Vagina (tissue), 2 donors: ENCODE measurements around the gene SECTM1. TPM values are rescaled to one million over a fixed set of nuclear protein-coding genes. Genes with fewer than 3 reads are reported as not detected.

ENCODE experiments used
- DNase-seq, 2 donors: peaks; one replicate each; pipeline ENCODE4 v3.0.0-alpha.2; 2017; ENCODE audit errors: extremely low spot score in 2 of 2
- H3K27ac ChIP-seq: fragments of 200-600 bp; sonication (generic); one replicate; pipeline ENCODE4 v1.5.1; 2019
- H3K27me3 ChIP-seq: fragments of 200-600 bp; sonication (generic); one replicate; pipeline ENCODE4 v1.5.1; 2019
- H3K36me3 ChIP-seq, 2 donors: fragments of 200-600 bp; sonication (generic); one replicate each; pipeline ENCODE4 v1.5.1; 2017 to 2019
- H3K4me1 ChIP-seq: fragments of 200-600 bp; sonication (generic); one replicate; pipeline ENCODE4 v1.5.1; 2019
- H3K4me3 ChIP-seq, 2 donors: fragments of 200-600 bp; sonication (generic); 1 replicate in 1 of 2; 2 replicates in 1 of 2; pipeline ENCODE4 v1.5.1; 2016 to 2019
- H3K9me3 ChIP-seq: fragments of 200-600 bp; sonication (generic); one replicate; pipeline ENCODE4 v1.5.1; 2019
- POLR2A ChIP-seq, 2 donors: fragments of 450-650 bp; IDR thresholded peaks; one replicate each; pipeline ENCODE4 v1.6.1; 2017; ENCODE audit warnings: antibody characterized with exemption in 2 of 2, mild to moderate bottlenecking in 2 of 2, moderate library complexity in 2 of 2
- POLR2AphosphoS5 ChIP-seq, 2 donors: sonication (generic); formaldehyde crosslinking; IDR thresholded peaks; one replicate each; pipeline ENCODE4 v1.9.0; 2017; ENCODE audit warnings: antibody characterized with exemption in 2 of 2, mild to moderate bottlenecking in 2 of 2, low read depth in 1 of 2; ENCODE audit not compliant: insufficient read depth in 1 of 2
- intact Hi-C: fragments of 100-400 bp; cut with DNase I; formaldehyde crosslinking; loops from one replicate; pipeline ENCODE4 v1.15.1; 2023
- total RNA-seq: library from RNA; depleted of rRNA; stranded (reverse); fragments of >200 nt; gene quantifications from one replicate; pipeline ENCODE4 v1.2.3, GENCODE V29; 2016
- TF ChIP-seq, protein P1 (sequence below), 3 experiments: fragments of 450-650 bp in 2 of 3; fragments of 200-600 bp in 1 of 3; sonication (generic) in 1 of 3; IDR thresholded peaks; one replicate each; pipeline ENCODE4 v1.5.1; 2017 to 2019; ENCODE audit warnings: antibody characterized with exemption in 3 of 3, mild to moderate bottlenecking in 2 of 3, moderate library complexity in 2 of 3

SECTM1 gene
- total RNA-seq, 1 donor from 2014 or later = 37.1 TPM

DNA sequence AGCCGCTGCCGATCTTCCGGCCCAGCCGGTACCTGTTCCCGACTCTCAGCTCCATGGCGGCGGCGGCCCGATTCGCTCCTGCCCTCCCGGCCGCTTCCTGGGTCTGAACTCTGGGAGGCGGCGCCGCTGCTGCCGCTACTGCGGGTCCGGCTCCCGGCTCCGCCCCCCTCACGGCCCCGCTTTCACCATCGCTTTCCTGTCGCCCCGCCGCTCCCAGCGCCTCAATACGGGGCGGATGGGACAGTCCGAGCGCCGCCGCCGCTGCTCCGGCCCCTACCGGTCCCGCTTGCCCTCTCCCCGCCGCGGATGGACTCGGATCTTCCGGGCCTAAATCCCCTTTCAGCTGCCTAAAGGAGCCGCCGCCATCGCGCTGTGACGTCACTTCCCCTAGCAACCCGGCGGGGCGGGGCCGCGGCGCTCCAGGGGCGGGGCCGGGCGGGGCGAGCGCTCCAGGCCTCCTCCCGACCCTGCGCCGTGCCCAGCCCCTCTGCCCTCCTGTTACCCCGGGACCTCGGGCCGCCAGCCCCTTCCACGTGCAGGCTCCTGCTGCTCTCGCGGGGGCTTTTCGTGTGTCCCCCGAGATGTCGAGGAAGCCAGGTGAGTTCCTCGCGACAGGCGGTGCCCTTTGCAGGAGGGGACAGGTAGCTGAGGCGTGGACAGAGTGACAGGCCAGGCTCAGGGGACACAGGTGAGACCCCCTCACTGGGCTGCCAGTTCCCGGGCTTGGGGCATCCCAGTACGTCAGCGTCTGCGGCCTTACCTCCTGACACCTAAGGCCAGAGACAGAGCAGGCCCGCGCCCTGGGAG is 60.0 kb downstream of the SECTM1 start, which contains the start of gene CSNK1D:
CSNK1D (minus strand) TSS at position 374 of the 807 bp plus-strand sequence; CDS start at position 55, 319 bp downstream.
- intact Hi-C loops = no loop called here
- peaks cover 59% of the 10 kb centered on the region for H3K4me1 ChIP-seq
- TF ChIP-seq, protein P1, sequence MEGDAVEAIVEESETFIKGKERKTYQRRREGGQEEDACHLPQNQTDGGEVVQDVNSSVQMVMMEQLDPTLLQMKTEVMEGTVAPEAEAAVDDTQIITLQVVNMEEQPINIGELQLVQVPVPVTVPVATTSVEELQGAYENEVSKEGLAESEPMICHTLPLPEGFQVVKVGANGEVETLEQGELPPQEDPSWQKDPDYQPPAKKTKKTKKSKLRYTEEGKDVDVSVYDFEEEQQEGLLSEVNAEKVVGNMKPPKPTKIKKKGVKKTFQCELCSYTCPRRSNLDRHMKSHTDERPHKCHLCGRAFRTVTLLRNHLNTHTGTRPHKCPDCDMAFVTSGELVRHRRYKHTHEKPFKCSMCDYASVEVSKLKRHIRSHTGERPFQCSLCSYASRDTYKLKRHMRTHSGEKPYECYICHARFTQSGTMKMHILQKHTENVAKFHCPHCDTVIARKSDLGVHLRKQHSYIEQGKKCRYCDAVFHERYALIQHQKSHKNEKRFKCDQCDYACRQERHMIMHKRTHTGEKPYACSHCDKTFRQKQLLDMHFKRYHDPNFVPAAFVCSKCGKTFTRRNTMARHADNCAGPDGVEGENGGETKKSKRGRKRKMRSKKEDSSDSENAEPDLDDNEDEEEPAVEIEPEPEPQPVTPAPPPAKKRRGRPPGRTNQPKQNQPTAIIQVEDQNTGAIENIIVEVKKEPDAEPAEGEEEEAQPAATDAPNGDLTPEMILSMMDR (IDR thresholded peaks at IDR 0.05) = peak in 1 of 3 experiments; percentile 14
- TF ChIP-seq POLR2A (IDR thresholded peaks at IDR 0.05) (peak in 1 of 2 donors; percentile 79), POLR2AphosphoS5 (IDR thresholded peaks at IDR 0.05; ENCODE audit: insufficient read depth in 1 of 2, low read depth in 1 of 2) (peak in 1 of 2 donors; percentile 95)

DNA sequence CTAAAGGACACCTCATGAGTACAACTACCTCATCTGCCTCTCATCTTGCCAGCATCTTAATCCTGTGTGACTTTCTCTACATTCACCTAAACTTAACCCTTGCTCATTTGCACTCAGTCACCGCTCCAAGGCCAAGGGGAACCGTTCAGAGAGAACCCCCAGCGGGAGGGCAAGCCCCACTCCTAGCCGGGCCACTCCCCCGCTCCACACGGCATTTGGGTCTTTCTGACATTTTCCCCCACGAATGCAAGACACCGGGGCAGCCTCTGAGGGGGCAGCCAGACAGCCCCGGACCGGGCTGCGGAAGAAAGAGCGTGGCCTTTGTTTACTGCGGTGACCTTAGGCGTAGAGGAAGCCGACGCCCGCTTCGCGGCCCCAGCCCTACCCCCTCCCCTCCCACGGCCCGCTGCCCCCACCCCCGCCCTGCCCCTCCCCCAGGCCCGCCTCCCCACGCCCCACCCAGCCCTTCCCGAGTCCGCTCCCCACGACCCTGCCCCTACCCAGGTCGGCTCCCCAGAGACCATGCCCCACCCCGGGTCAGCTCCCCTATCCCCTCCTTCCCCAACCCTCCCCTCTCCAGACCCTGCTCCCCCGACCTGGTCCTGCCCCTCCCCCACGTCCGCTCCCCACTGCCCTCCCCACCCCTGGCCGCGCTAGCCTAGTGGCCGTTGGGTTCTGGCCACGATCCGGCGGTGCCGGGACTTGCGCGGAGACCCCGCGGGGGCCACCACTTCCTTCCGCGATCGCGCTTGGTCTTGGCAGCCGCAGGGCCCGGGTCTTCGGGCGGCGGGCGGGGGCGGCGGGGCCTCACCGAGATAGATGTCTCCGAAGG is 60.9 kb downstream of the SECTM1 start:
- Histone ChIP-seq H3K9me3 (no peaks in the 10 kb centered on the region), H3K4me1 (peaks cover 67% of the 10 kb centered on the region), H3K27me3 (no peaks in the 10 kb centered on the region), H3K4me3 (peak overlapping the region; percentile 57 to 90), H3K36me3 (peaks cover 0 to 15% of the 10 kb centered on the region in 2 donors), H3K27ac (peak overlapping the region; percentile 98)
- TF ChIP-seq POLR2A (IDR thresholded peaks at IDR 0.05) (no peak), POLR2AphosphoS5 (IDR thresholded peaks at IDR 0.05; ENCODE audit: insufficient read depth in 1 of 2, low read depth in 1 of 2) (no peak)
- TF ChIP-seq, protein P1 (IDR thresholded peaks at IDR 0.05) = no peak
- intact Hi-C loops = no loop called here
- DNase-seq = no peak

More for the DNA sequence above, 60.0 kb downstream of the SECTM1 start, which contains the start of gene CSNK1D:
- Histone ChIP-seq H3K4me3 (peak within 1 kb of the TSS; percentile 57 to 90), H3K36me3 (peaks cover 0 to 15% of the 10 kb centered on the region in 2 donors), H3K9me3 (no peaks in the 10 kb centered on the region), H3K27me3 (no peaks in the 10 kb centered on the region), H3K27ac (peak within 1 kb of the TSS; percentile 98)
- DNase-seq = no peak

DNA sequence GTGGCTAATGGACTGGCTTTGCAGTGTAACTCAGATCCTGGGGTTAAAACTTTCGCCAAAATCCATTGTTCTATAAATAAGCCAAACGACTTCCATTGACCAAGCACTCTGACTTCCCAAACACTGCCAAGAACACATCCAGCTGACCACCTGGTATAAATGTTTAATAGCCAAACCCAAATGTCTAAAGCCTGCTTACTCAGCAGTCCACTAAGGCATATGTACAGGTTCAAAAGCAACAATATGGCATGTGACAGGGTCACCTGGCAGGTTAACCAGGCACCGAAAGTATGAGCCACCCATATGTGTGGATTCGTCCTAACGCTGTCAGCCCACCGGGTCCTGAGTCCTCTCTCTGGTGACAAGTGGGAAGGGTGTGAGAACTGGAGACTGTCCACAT is 62.2 kb downstream of the SECTM1 start:
- peak overlapping the region; percentile 98 for H3K27ac ChIP-seq
- no peaks in the 10 kb centered on the region for H3K27me3 ChIP-seq
- TF ChIP-seq POLR2AphosphoS5 (IDR thresholded peaks at IDR 0.05; ENCODE audit: insufficient read depth in 1 of 2, low read depth in 1 of 2) (no peak), POLR2A (IDR thresholded peaks at IDR 0.05) (no peak)
- TF ChIP-seq, protein P1 (IDR thresholded peaks at IDR 0.05) = no peak
- H3K36me3 ChIP-seq = peaks cover 0 to 15% of the 10 kb centered on the region in 2 donors
- intact Hi-C loops = no loop called here
- DNase-seq = no peak
- peaks cover 80% of the 10 kb centered on the region for H3K4me1 ChIP-seq
- no peaks in the 10 kb centered on the region for H3K9me3 ChIP-seq
- H3K4me3 ChIP-seq = no peak overlapping the region

Other genes starting within 250 kb of the SECTM1 start
- gene FASN, start 235.5 kb downstream of the SECTM1 start, total RNA-seq = 127 TPM
- gene CCDC57, start 120.9 kb downstream of the SECTM1 start, total RNA-seq = 26.5 TPM
- gene SLC16A3, start 104.7 kb downstream of the SECTM1 start, total RNA-seq = 21.1 TPM
- 67.8 TPM for gene CSNK1D, start 60.1 kb downstream of the SECTM1 start, total RNA-seq
- gene CD7, start 16.2 kb downstream of the SECTM1 start, total RNA-seq = 5.2 TPM
- gene TEX19, start 25.5 kb upstream of the SECTM1 start, total RNA-seq = not detected
- not detected for gene UTS2R, start 38.0 kb upstream of the SECTM1 start, total RNA-seq
- 90.4 TPM for gene HEXD, start 84.6 kb upstream of the SECTM1 start, total RNA-seq
- 25.5 TPM for gene OGFOD3, start 84.8 kb upstream of the SECTM1 start, total RNA-seq
- 51.6 TPM for gene CYBC1, start 117.0 kb upstream of the SECTM1 start, total RNA-seq
- gene NARF, start 125.0 kb upstream of the SECTM1 start, total RNA-seq = 62.6 TPM
- gene FOXK2, start 186.0 kb upstream of the SECTM1 start, total RNA-seq = 55.5 TPM